ENCODE measurements around the gene APRT. TPM values are rescaled to one million over a fixed set of nuclear protein-coding genes. Genes with fewer than 3 reads are reported as not detected.

The APRT gene
- total and polyA plus RNA-seq, 9 of the 15 experiments (the other 6 are each of a cell fraction or from before 2014, with no cell fraction given): 41.7 to 409 (median 146) TPM

DNA sequence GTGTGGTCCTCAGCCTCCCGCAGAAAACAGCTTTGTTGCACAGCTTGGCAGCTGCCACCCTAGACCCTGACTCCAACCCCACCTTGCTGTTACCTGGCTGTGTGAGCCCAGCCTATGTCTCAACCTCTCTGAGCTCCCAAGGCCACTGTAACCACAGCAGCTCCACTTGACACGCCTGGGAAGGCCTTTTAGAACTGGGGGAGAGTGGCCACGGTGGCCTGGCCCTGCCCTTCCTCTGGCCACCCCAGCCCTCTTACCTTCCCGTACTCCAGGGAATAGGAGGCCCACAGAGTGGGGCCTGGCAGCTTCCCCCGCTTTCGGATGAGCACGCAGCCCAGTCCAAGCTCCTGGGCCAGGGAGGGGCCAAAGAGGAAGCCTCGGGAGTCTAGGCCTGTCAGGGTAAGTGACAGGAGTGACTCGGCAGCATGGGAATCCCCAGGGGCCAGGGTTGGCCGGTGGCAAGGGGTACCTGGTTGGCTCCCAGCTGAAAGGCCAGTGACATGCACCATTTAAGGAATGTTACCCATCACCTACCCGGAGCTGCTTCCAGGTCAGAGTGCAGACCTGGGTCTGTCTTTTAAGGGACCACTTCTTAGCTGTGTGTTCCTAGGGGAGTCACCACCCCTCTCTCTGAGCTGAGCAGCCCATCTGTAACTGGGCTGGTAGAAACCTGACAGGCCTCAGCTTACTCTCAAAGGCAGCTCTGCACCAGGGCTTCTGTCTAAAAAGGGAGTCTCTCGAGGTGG lies 1.4 kb downstream of the APRT start (continued):
- no peak for TF ChIP-seq REST (IDR thresholded peaks at IDR 0.05; ENCODE audit: borderline replicate concordance)
- no peak for TF ChIP-seq REST (CRISPR knock-in tag; IDR thresholded peaks at IDR 0.05; ENCODE audit: low read depth)
- no peak for TF ChIP-seq COPS2 (conservative IDR thresholded peaks at IDR 0.05)
- TF ChIP-seq THAP12 (CRISPR knock-in tag; IDR thresholded peaks at IDR 0.05): no peak
- TF ChIP-seq HNRNPUL1 (IDR thresholded peaks at IDR 0.05; ENCODE audit: low read length): 0 out of 2 replicates have a peak, but pooled peaks have one; percentile 28
- TF ChIP-seq KHSRP (IDR thresholded peaks at IDR 0.05): no peak
- TF ChIP-seq, protein P1, sequence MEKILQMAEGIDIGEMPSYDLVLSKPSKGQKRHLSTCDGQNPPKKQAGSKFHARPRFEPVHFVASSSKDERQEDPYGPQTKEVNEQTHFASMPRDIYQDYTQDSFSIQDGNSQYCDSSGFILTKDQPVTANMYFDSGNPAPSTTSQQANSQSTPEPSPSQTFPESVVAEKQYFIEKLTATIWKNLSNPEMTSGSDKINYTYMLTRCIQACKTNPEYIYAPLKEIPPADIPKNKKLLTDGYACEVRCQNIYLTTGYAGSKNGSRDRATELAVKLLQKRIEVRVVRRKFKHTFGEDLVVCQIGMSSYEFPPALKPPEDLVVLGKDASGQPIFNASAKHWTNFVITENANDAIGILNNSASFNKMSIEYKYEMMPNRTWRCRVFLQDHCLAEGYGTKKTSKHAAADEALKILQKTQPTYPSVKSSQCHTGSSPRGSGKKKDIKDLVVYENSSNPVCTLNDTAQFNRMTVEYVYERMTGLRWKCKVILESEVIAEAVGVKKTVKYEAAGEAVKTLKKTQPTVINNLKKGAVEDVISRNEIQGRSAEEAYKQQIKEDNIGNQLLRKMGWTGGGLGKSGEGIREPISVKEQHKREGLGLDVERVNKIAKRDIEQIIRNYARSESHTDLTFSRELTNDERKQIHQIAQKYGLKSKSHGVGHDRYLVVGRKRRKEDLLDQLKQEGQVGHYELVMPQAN (IDR thresholded peaks at IDR 0.05; ENCODE audit: borderline replicate concordance): peak; percentile 72
- TF ChIP-seq MCM7 (IDR thresholded peaks at IDR 0.05): no peak
- no peak for TF ChIP-seq FOXP4 (CRISPR knock-in tag; IDR thresholded peaks at IDR 0.05; ENCODE audit: borderline replicate concordance)
